ENCODE data around the gene MAP3K2. TPM values are rescaled to one million over a fixed set of nuclear protein-coding genes. Genes with fewer than 3 reads are reported as not detected.

The MAP3K2 gene
- total RNA-seq, 1 donor from 2014 or later, result 22.2 TPM

DNA sequence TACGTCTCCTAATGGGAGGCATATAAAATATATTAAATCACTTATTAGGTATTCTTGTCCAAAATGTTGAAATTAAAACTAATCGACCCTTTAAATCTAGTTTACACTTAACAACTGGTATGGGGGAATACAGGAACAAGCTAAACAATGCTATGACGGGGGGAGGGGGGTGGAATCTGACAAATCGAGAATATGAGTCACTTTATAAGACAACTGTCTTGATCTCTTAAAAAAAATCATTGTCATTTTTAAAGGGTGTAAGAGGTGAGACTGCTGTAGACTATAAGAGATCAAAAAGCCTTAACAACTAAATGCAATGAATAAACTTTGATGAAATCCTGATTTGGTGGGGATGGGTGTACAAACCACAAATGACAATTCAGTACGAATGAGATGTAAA, 6.0 kb downstream of the MAP3K2 start:
- Histone ChIP-seq H3K27ac (replicated peaks) (no peak overlapping the region), H3K27me3 (ENCODE audit: low read depth) (no peaks in the 10 kb centered on the region), H3K4me1 (peaks cover 92% of the 10 kb centered on the region), H3K4me3 (no peak overlapping the region), H3K36me3 (no peaks in the 10 kb centered on the region), H3K9me3 (replicated peaks) (no peaks in the 10 kb centered on the region)
- no peak for TF ChIP-seq CTCF (IDR thresholded peaks at IDR 0.05; ENCODE audit: borderline replicate concordance)
- intact Hi-C loops (cut with micrococcal nuclease), result no loop called here
- no peak for DNase-seq

DNA sequence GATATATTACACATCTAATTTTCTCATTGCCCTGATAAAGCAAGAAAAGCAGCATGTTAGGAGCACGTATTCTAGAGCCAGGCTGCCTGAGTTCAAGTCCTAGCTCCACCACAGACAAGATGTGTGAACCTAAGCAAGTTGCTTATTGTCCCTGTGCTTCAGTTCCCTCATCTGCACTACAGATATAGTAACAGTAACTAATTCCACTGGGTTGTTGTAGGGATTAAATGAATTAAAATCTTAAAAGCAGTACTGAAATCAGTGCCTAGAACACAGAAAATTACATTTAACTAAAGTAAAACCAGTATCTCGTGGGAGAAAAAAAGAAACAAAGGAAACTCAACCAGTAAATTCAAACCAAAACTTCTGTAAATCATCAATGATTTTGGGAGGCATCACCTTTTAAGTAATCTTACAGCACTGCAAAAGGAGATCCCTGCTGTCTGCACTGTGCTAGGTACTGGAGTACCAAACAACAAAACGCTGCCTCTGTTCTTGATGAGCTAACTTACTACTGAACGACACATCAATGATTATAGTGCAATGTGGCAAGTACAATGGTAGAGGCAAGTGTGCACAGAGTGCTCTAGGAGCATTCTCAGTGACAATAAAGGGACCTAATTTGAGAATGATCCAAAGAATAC, 7.9 kb downstream of the MAP3K2 start:
- H3K36me3 ChIP-seq, result peaks cover 3% of the 10 kb centered on the region
- no peaks in the 10 kb centered on the region for H3K27me3 ChIP-seq (ENCODE audit: low read depth)
- no peak overlapping the region for H3K27ac ChIP-seq (replicated peaks)
- no peak for DNase-seq
- H3K4me3 ChIP-seq, result no peak overlapping the region
- intact Hi-C loops (cut with micrococcal nuclease), result no loop called here
- H3K4me1 ChIP-seq, result peaks cover 83% of the 10 kb centered on the region
- TF ChIP-seq CTCF (IDR thresholded peaks at IDR 0.05; ENCODE audit: borderline replicate concordance), result no peak
- peaks cover 6% of the 10 kb centered on the region for H3K9me3 ChIP-seq (replicated peaks)

GRCh38 chr2:127378720-127379119, 9.1 kb downstream of the MAP3K2 start:
- H3K9me3 ChIP-seq (replicated peaks), result peaks cover 15% of the 10 kb centered on the region
- intact Hi-C loops (cut with micrococcal nuclease), result no loop called here
- TF ChIP-seq CTCF (IDR thresholded peaks at IDR 0.05; ENCODE audit: borderline replicate concordance), result no peak
- peaks cover 3% of the 10 kb centered on the region for H3K36me3 ChIP-seq
- H3K27ac ChIP-seq (replicated peaks), result no peak overlapping the region
- H3K4me3 ChIP-seq, result no peak overlapping the region
- peaks cover 82% of the 10 kb centered on the region for H3K4me1 ChIP-seq
- H3K27me3 ChIP-seq (ENCODE audit: low read depth), result no peaks in the 10 kb centered on the region
- DNase-seq, result no peak

DNA sequence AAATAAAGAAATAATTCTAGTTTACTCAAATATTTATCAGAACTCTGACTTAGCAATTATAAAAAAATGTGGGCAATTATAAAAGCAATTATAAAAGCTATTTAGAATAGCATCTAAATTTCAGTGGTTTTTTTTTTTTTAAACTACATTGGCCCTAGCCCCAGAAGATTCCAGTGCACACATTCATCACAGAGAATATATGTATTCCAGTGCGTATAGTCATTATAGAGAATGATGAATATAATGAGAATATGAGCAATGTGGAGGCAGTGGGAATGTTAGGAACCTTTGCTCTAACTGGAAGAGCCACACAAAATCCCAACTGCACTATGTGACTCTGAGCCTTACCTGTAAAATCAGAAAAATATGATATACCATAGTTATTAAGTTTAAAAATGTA, 10.5 kb downstream of the MAP3K2 start:
- Histone ChIP-seq H3K4me1 (peaks cover 68% of the 10 kb centered on the region), H3K27ac (replicated peaks) (no peak overlapping the region), H3K4me3 (no peak overlapping the region), H3K36me3 (peaks cover 3% of the 10 kb centered on the region), H3K9me3 (replicated peaks) (peaks cover 26% of the 10 kb centered on the region), H3K27me3 (ENCODE audit: low read depth) (no peaks in the 10 kb centered on the region)
- intact Hi-C loops (cut with micrococcal nuclease), result no loop called here
- DNase-seq, result no peak
- no peak for TF ChIP-seq CTCF (IDR thresholded peaks at IDR 0.05; ENCODE audit: borderline replicate concordance)

DNA sequence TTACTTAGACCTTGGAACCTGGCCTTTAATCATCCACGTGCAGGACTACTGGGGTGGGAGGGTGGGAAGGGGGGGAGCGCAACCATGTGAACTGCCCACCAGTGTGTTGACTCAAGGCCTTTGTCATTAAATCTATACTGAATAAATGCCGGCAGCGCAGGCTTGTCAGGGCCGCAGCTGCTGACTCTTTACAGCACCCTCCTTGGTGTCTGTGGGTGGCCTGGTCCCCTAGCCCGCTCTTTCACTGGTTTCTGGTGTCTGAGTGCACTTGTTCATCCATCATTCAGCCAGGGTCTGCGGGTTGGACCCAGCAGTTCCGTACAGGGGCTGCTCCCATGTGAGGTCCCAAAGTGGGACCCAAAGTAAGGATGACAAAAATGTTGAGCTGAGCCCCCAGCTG, 11.5 kb downstream of the MAP3K2 start:
- Histone ChIP-seq H3K9me3 (replicated peaks) (peaks cover 26% of the 10 kb centered on the region), H3K36me3 (peaks cover 3% of the 10 kb centered on the region), H3K4me3 (no peak overlapping the region), H3K27me3 (ENCODE audit: low read depth) (no peaks in the 10 kb centered on the region), H3K4me1 (peaks cover 66% of the 10 kb centered on the region), H3K27ac (replicated peaks) (no peak overlapping the region)
- intact Hi-C loops (cut with micrococcal nuclease), result no loop called here
- no peak for TF ChIP-seq CTCF (IDR thresholded peaks at IDR 0.05; ENCODE audit: borderline replicate concordance)
- no peak for DNase-seq
